ENCODE results near the gene CCDC97. TPM values are rescaled to one million over a fixed set of nuclear protein-coding genes. Genes with fewer than 3 reads are reported as not detected.
A peak's percentile ranks its signal among the peaks of the same experiment; 100 is the strongest.
"Not testable (repeated sequence)": the region's sequence is repeated elsewhere in the genome, so short reads cannot be mapped to it uniquely, and the experiment has no call there.

The CCDC97 gene
- polyA plus RNA-seq, 3 donors = 10.3 to 17.0 (median 15.3) TPM

GRCh38 chr19:41353466-41354342 lies 43.7 kb downstream of the CCDC97 start, which contains the start of gene TGFB1:
TSS of gene TGFB1 (minus strand) at chr19:41353922. CDS start at chr19:41353044, 878 bp downstream.
- peak within 1 kb of the TSS; percentile 62 for H3K27ac ChIP-seq (ENCODE audit: low read depth, low read length)
- WGBS, 3 donors = 1% methylated on average over 44 to 78 of the region's 78 CpGs

GRCh38 chr19:41354343-41354953 lies 44.5 kb downstream of the CCDC97 start:
- WGBS, 3 donors = 89 to 92% (median 90%) methylated on average over 23 of the region's 23 CpGs
- no peak overlapping the region for H3K27ac ChIP-seq (ENCODE audit: low read depth, low read length)

GRCh38 chr19:41355035-41355434 lies 45.1 kb downstream of the CCDC97 start:
- 88 to 100% (median 100%) methylated on average over 1 of the region's 1 CpG for WGBS, 3 donors
- no peak overlapping the region for H3K27ac ChIP-seq (ENCODE audit: low read depth, low read length)

- WGBS, 3 donors = 49 to 79% (median 63%) methylated on average over 3 of the region's 3 CpGs
- no peak overlapping the region for H3K27ac ChIP-seq (ENCODE audit: low read depth, low read length)
Measured at GRCh38 chr19:41355802-41356201, 45.8 kb downstream of the CCDC97 start.

GRCh38 chr19:41356984-41357739 lies 47.2 kb downstream of the CCDC97 start:
- WGBS, 3 donors = 66 to 79% (median 69%) methylated on average over 11 of the region's 11 CpGs
- H3K27ac ChIP-seq (ENCODE audit: low read depth, low read length) = no peak overlapping the region

- no peak overlapping the region for H3K27ac ChIP-seq (ENCODE audit: low read depth, low read length)
- 92 to 94% (median 93%) methylated on average over 13 of the region's 13 CpGs for WGBS, 3 donors
Measured at GRCh38 chr19:41357746-41358145, 47.8 kb downstream of the CCDC97 start.

- 88 to 100% (median 95%) methylated on average over 1 of the region's 1 CpG for WGBS, 3 donors
- no peak overlapping the region for H3K27ac ChIP-seq (ENCODE audit: low read depth, low read length)
Measured at GRCh38 chr19:41359741-41360140, 49.8 kb downstream of the CCDC97 start.

GRCh38 chr19:41362143-41362847 lies 52.3 kb downstream of the CCDC97 start:
- H3K27ac ChIP-seq (ENCODE audit: low read depth, low read length) = no peak overlapping the region
- 74 to 89% (median 83%) methylated on average over 8 to 10 of the region's 10 CpGs for WGBS, 3 donors

- 43 to 51% (median 49%) methylated on average over 6 of the region's 6 CpGs for WGBS, 3 donors
- H3K27ac ChIP-seq (ENCODE audit: low read depth, low read length) = no peak overlapping the region
Measured at GRCh38 chr19:41363371-41363752, 53.4 kb downstream of the CCDC97 start.

GRCh38 chr19:41363753-41364523 lies 54.0 kb downstream of the CCDC97 start, which contains the start of gene B9D2:
TSS of gene B9D2 (minus strand) at chr19:41364149. CDS start at chr19:41363519, 630 bp downstream.
- WGBS, 3 donors = 0 to 1% (median 0%) methylated on average over 56 of the region's 56 CpGs
- peak within 1 kb of the TSS; percentile 77 for H3K27ac ChIP-seq (ENCODE audit: low read depth, low read length)

GRCh38 chr19:41364524-41365391 lies 54.8 kb downstream of the CCDC97 start:
- no peak overlapping the region for H3K27ac ChIP-seq (ENCODE audit: low read depth, low read length)
- WGBS, 3 donors = 67 to 74% (median 69%) methylated on average over 14 of the region's 14 CpGs

GRCh38 chr19:41366089-41366488 lies 56.1 kb downstream of the CCDC97 start:
- no peak overlapping the region for H3K27ac ChIP-seq (ENCODE audit: low read depth, low read length)
- 95 to 100% (median 100%) methylated on average over 1 of the region's 1 CpG for WGBS, 3 donors

- 25 to 54% (median 50%) methylated on average over 6 of the region's 6 CpGs for WGBS, 3 donors
- no peak overlapping the region for H3K27ac ChIP-seq (ENCODE audit: low read depth, low read length)
Measured at GRCh38 chr19:41367848-41368301, 57.9 kb downstream of the CCDC97 start.

- no peak overlapping the region for H3K27ac ChIP-seq (ENCODE audit: low read depth, low read length)
- 91 to 98% (median 93%) methylated on average over 2 of the region's 2 CpGs for WGBS, 3 donors
Measured at GRCh38 chr19:41369769-41370168, 59.8 kb downstream of the CCDC97 start.

- WGBS, 3 donors = 95 to 97% (median 96%) methylated on average over 5 of the region's 5 CpGs
Measured at GRCh38 chr19:41371119-41371518, 61.1 kb downstream of the CCDC97 start.

GRCh38 chr19:41371541-41371940 lies 61.6 kb downstream of the CCDC97 start:
- WGBS, 3 donors = 90 to 97% (median 93%) methylated on average over 8 of the region's 8 CpGs
- H3K27ac ChIP-seq (ENCODE audit: low read depth, low read length) = no peak overlapping the region

More at GRCh38 chr19:41371119-41371518, 61.1 kb downstream of the CCDC97 start:
- not testable (repeated sequence) for H3K27ac ChIP-seq (ENCODE audit: low read depth, low read length)
